ENCODE results near the gene LRP1. TPM values are rescaled to one million over a fixed set of nuclear protein-coding genes. Genes with fewer than 3 reads are reported as not detected.

LRP1 gene
- total and polyA plus RNA-seq, 4 donors: 87.5 to 375 (median 139) TPM

DNA sequence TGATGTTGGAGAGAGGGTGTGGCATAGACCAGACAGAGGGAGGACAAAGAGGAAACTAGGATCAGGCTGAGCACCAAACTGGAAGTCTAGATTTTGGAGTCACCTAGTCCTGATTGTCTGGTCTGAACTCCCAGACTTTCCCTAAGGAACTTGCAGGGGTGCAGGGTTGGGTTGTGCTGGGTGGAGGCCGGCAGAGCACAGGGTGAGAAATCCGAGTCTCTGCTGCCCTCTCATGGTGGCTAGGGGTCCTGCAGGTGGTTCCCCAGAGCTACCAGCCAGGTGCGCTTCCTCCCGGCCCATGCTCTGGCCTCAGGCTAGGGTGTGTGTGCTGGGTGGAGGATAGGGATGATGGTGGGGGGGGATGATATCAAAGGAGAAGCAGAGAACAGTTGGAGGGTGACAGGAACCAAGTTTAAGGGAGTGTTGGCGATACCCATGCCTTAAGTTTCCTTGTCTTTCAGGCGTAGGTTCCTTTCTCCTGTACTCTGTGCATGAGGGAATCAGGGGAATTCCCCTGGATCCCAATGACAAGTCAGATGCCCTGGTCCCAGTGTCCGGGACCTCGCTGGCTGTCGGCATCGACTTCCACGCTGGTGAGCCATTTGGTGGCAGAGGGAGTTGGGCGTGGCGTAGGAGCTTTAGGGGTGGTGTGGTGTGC lies 54.8 kb downstream of the LRP1 start:
- peak; percentile 88 for DNase-seq (ENCODE audit: low spot score)
- Histone ChIP-seq H3K4me1 (ENCODE audit: control insufficient read depth in 4 of 4, insufficient read depth in 4 of 4, low read length in 3 of 4) (no peaks in the 10 kb centered on the region), H3K9me3 (ENCODE audit: control insufficient read depth in 4 of 4, low read length in 3 of 4) (no peaks in the 10 kb centered on the region), H3K27me3 (ENCODE audit: control insufficient read depth in 4 of 4, insufficient read depth in 4 of 4, low read length in 3 of 4) (no peaks in the 10 kb centered on the region), H3K36me3 (ENCODE audit: control insufficient read depth in 4 of 4, insufficient read depth in 3 of 4, low read depth in 1 of 4, low read length in 3 of 4) (peaks cover 39 to 89% (median 67%) of the 10 kb centered on the region in 4 donors), H3K27ac (ENCODE audit: low read depth in 1 of 2, low read length in 2 of 2) (no peak overlapping the region), H3K4me3 (ENCODE audit: low read depth in 1 of 3, low read length in 3 of 3) (no peak overlapping the region), H3K9ac (ENCODE audit: low read depth in 1 of 2, low read length in 2 of 2) (no peak overlapping the region)
- TF ChIP-seq HNF4A (conservative IDR thresholded peaks at IDR 0.05) (no peak), SP1 (IDR thresholded peaks at IDR 0.05) (no peak), CTCF (IDR thresholded peaks at IDR 0.05; ENCODE audit: low read depth, low read length, missing input control) (peak; percentile 78), FOXA1 (IDR thresholded peaks at IDR 0.05) (no peak), RXRA (IDR thresholded peaks at IDR 0.05) (no peak), RAD21 (IDR thresholded peaks at IDR 0.05) (peak; percentile 85 to 90), ZBTB33 (IDR thresholded peaks at IDR 0.05) (no peak)
- 67% methylated on average over 13 of the region's 13 CpGs for WGBS

DNA sequence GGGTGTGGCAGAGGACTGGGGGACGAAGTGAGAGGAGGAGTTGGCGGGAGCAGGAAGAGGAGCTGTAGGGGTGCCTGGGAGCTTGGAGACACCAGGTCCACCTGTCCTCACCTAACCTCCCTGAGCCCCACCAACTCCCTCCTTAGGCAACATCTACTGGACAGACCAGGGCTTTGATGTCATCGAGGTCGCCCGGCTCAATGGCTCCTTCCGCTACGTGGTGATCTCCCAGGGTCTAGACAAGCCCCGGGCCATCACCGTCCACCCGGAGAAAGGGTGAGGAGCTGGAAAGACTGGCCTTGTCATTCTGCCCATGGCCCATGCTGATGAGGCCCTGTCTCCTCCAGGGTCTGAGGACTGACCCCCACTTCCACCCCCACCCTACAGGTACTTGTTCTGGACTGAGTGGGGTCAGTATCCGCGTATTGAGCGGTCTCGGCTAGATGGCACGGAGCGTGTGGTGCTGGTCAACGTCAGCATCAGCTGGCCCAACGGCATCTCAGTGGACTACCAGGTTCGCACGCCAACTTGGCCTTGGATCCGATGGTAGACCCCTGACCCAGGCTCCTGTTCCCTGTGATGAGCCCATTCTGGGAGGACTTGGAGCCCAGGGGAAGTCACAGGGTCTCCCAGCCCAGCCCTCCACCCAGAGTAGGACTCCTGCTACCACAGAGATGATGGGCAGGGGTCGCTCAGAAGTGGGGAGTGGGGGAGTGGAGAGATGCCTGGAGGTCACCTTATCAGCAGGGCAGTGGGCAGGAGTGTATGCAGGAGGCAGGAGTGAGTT lies 55.8 kb downstream of the LRP1 start:
- 93% methylated on average over 22 of the region's 22 CpGs for WGBS
- Histone ChIP-seq H3K4me3 (ENCODE audit: low read depth in 1 of 3, low read length in 3 of 3) (no peak overlapping the region), H3K9me3 (ENCODE audit: control insufficient read depth in 4 of 4, low read length in 3 of 4) (no peaks in the 10 kb centered on the region), H3K9ac (ENCODE audit: low read depth in 1 of 2, low read length in 2 of 2) (no peak overlapping the region), H3K27me3 (ENCODE audit: control insufficient read depth in 4 of 4, insufficient read depth in 4 of 4, low read length in 3 of 4) (no peaks in the 10 kb centered on the region), H3K4me1 (ENCODE audit: control insufficient read depth in 4 of 4, insufficient read depth in 4 of 4, low read length in 3 of 4) (no peaks in the 10 kb centered on the region), H3K36me3 (ENCODE audit: control insufficient read depth in 4 of 4, insufficient read depth in 3 of 4, low read depth in 1 of 4, low read length in 3 of 4) (peaks cover 30 to 89% (median 69%) of the 10 kb centered on the region in 4 donors), H3K27ac (ENCODE audit: low read depth in 1 of 2, low read length in 2 of 2) (no peak overlapping the region)
- DNase-seq (ENCODE audit: low spot score): no peak
- TF ChIP-seq RXRA (IDR thresholded peaks at IDR 0.05): no peak
- TF ChIP-seq, protein P1, sequence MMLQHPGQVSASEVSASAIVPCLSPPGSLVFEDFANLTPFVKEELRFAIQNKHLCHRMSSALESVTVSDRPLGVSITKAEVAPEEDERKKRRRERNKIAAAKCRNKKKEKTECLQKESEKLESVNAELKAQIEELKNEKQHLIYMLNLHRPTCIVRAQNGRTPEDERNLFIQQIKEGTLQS (IDR thresholded peaks at IDR 0.05): no peak
- TF ChIP-seq, protein P2, sequence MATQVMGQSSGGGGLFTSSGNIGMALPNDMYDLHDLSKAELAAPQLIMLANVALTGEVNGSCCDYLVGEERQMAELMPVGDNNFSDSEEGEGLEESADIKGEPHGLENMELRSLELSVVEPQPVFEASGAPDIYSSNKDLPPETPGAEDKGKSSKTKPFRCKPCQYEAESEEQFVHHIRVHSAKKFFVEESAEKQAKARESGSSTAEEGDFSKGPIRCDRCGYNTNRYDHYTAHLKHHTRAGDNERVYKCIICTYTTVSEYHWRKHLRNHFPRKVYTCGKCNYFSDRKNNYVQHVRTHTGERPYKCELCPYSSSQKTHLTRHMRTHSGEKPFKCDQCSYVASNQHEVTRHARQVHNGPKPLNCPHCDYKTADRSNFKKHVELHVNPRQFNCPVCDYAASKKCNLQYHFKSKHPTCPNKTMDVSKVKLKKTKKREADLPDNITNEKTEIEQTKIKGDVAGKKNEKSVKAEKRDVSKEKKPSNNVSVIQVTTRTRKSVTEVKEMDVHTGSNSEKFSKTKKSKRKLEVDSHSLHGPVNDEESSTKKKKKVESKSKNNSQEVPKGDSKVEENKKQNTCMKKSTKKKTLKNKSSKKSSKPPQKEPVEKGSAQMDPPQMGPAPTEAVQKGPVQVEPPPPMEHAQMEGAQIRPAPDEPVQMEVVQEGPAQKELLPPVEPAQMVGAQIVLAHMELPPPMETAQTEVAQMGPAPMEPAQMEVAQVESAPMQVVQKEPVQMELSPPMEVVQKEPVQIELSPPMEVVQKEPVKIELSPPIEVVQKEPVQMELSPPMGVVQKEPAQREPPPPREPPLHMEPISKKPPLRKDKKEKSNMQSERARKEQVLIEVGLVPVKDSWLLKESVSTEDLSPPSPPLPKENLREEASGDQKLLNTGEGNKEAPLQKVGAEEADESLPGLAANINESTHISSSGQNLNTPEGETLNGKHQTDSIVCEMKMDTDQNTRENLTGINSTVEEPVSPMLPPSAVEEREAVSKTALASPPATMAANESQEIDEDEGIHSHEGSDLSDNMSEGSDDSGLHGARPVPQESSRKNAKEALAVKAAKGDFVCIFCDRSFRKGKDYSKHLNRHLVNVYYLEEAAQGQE (IDR thresholded peaks at IDR 0.05): no peak
- TF ChIP-seq JUND (IDR thresholded peaks at IDR 0.05): no peak
- no peak for TF ChIP-seq GABPA (IDR thresholded peaks at IDR 0.05 in 1 of 2, conservative IDR thresholded peaks at IDR 0.05 in 1 of 2)
- no peak for TF ChIP-seq YY1 (IDR thresholded peaks at IDR 0.05)
- TF ChIP-seq FOXA2 (IDR thresholded peaks at IDR 0.05): no peak
- TF ChIP-seq ZBTB33 (IDR thresholded peaks at IDR 0.05): no peak
- no peak for TF ChIP-seq FOXA1 (IDR thresholded peaks at IDR 0.05)
- TF ChIP-seq CTCF (IDR thresholded peaks at IDR 0.05; ENCODE audit: low read depth, low read length, missing input control): no peak
- no peak for TF ChIP-seq HNF4A (conservative IDR thresholded peaks at IDR 0.05)
